HEK293 (cell line): ENCODE results near the gene CLIC4.

Experiments used
- ATF2 ChIP-seq: fragments of 450-650 bp; formaldehyde crosslinking; IDR thresholded peaks from 2 replicates; pipeline ENCODE4 v1.5.1; 2016; ENCODE audit warnings: missing biosample characterization, missing genetic modification characterization, low read depth
- CTCF ChIP-seq: fragments of 450-650 bp; formaldehyde crosslinking; IDR thresholded peaks from 2 replicates; pipeline ENCODE4 v1.5.1; 2016; ENCODE audit warnings: missing biosample characterization, missing genetic modification characterization
- MYNN ChIP-seq: fragments of 450-650 bp; formaldehyde crosslinking; IDR thresholded peaks from 2 replicates; pipeline ENCODE4 v1.5.1; 2016; ENCODE audit warnings: missing biosample characterization, missing genetic modification characterization, borderline replicate concordance
- ZEB2 ChIP-seq: fragments of 450-650 bp; formaldehyde crosslinking; IDR thresholded peaks from 2 replicates; pipeline ENCODE4 v1.5.1; 2016; ENCODE audit warnings: missing biosample characterization, missing genetic modification characterization
- ZNF10 ChIP-seq: fragments of 450-650 bp; formaldehyde crosslinking; IDR thresholded peaks from 2 replicates; pipeline ENCODE4 v1.5.1; 2017; ENCODE audit warnings: missing biosample characterization, missing genetic modification characterization
- ZNF121 ChIP-seq: fragments of 450-650 bp; formaldehyde crosslinking; IDR thresholded peaks from 2 replicates; pipeline ENCODE4 v1.5.1; 2016; ENCODE audit warnings: missing biosample characterization, missing genetic modification characterization
- ZNF157 ChIP-seq: fragments of 450-650 bp; formaldehyde crosslinking; IDR thresholded peaks from 2 replicates; pipeline ENCODE4 v1.5.1; 2016; ENCODE audit warnings: missing biosample characterization, missing genetic modification characterization
- ZNF639 ChIP-seq: fragments of 450-650 bp; formaldehyde crosslinking; IDR thresholded peaks from 2 replicates; pipeline ENCODE4 v1.5.1; 2016; ENCODE audit warnings: missing biosample characterization, missing genetic modification characterization
- ZNF76 ChIP-seq: fragments of 450-650 bp; formaldehyde crosslinking; IDR thresholded peaks from 2 replicates; pipeline ENCODE4; 2016; ENCODE audit warnings: low read depth, missing biosample characterization, missing genetic modification characterization, borderline replicate concordance

- no peak for TF ChIP-seq ZNF157 (tag by site-specific recombination)
- TF ChIP-seq ZEB2 (tag by site-specific recombination): no peak
- no peak for TF ChIP-seq ZNF76 (tag by site-specific recombination)
- no peak for TF ChIP-seq CTCF (tag by site-specific recombination)
- no peak for TF ChIP-seq MYNN (tag by site-specific recombination)
- no peak for TF ChIP-seq ZNF121 (tag by site-specific recombination)
- no peak for TF ChIP-seq ATF2 (tag by site-specific recombination)
- TF ChIP-seq ZNF10: no peak
- no peak for TF ChIP-seq ZNF639
Measured at GRCh38 chr1:24775348-24775747, 30.1 kb downstream of the CLIC4 start.
